K562 (cell line): ENCODE data around the gene RPL27. TPM values are rescaled to one million over a fixed set of nuclear protein-coding genes. Genes with fewer than 3 reads are reported as not detected.
A peak's percentile ranks its signal among the peaks of the same experiment; 100 is the strongest.

Experiments
- BACH1 ChIP-seq: fragments of 200-800 bp; sonication (Bioruptor generic); IDR thresholded peaks from 2 replicates; pipeline ENCODE4 v1.6.1; 2016; ENCODE audit warnings: missing genetic modification characterization, missing compliant biosample characterization
- BRCA1 ChIP-seq, 2 experiments: fragments of 450-650 bp in 1 of 2; sonication (generic) in 1 of 2; formaldehyde crosslinking in 1 of 2; IDR thresholded peaks; 2 replicates each; pipeline versions ENCODE4 v1.5.0 to v1.6.1; 2017 to 2020; ENCODE audit warnings: mild to moderate bottlenecking in 1 of 2, missing genetic modification reagents in 1 of 2
- HDAC6 ChIP-seq: IDR thresholded peaks from 2 replicates; pipeline ENCODE4 v1.6.1; 2012; ENCODE audit warnings: low read depth, mild to moderate bottlenecking, control low read depth, inconsistent platforms, low read length, moderate library complexity
- MCM3 ChIP-seq: fragments of 450-650 bp; IDR thresholded peaks from 2 replicates; pipeline ENCODE4 v1.6.1; 2016
- NCOA6 ChIP-seq: fragments of 450-650 bp; IDR thresholded peaks from 2 replicates; pipeline ENCODE4 v1.6.1; 2017; ENCODE audit warnings: mild to moderate bottlenecking
- TRIM24 ChIP-seq, 2 experiments: fragments of 450-650 bp; IDR thresholded peaks; 2 replicates each; pipeline ENCODE4 v1.6.1; 2016
- ZNF518B ChIP-seq: fragments of 250-450 bp; sonication (Bioruptor Pico); IDR thresholded peaks from 2 replicates; pipeline ENCODE4 v1.5.0; 2021; ENCODE audit warnings: mild to moderate bottlenecking, moderate library complexity
- ZZZ3 ChIP-seq: fragments of 450-650 bp; IDR thresholded peaks from 2 replicates; pipeline ENCODE4 v1.6.1; 2016; ENCODE audit warnings: antibody characterized with exemption, mild to moderate bottlenecking, moderate library complexity
- polyA plus RNA-seq, 8 experiments: library from polyadenylated mRNA; depleted of rRNA in 4 of 8; stranded (reverse) in 5 of 8; unstranded in 3 of 8; fragments of >200 nt; fragmentation: Nextera tagmentation in 2 of 8; fragmentation: Illumina TruSeq in 1 of 8; extraction: Ambion mirVana in 2 of 8; extraction: Trizol in 1 of 8; gene quantifications; 2 replicates each; pipeline versions ENCODE4 v1.2.1 to v1.2.3, GENCODE V29; 2011 to 2014; ENCODE audit warnings: inconsistent platforms in 1 of 8, missing spikeins in 1 of 8
- total RNA-seq, 7 experiments: library from RNA; depleted of rRNA in 6 of 7; stranded (reverse); fragments of >200 nt in 6 of 7; fragmentation: Illumina TruSeq in 2 of 7; extraction: Trizol in 2 of 7; gene quantifications; 2 replicates each; pipeline versions ENCODE4 v1.2.1 to v1.2.3, GENCODE V29; 2011 to 2021; ENCODE audit warnings: low replicate concordance in 1 of 7
- TF ChIP-seq, protein P1 (sequence below): sonication (generic); formaldehyde crosslinking; IDR thresholded peaks from 2 replicates; pipeline ENCODE4 v1.8.0; 2022; ENCODE audit warnings: mild to moderate bottlenecking, missing genetic modification reagents
- TF ChIP-seq, protein P2 (sequence below): fragments of 450-650 bp; IDR thresholded peaks from one replicate; pipeline ENCODE4 v1.6.1; 2018; ENCODE audit warnings: mild to moderate bottlenecking, moderate library complexity; ENCODE audit not compliant: partially characterized antibody
- TF ChIP-seq, protein P3 (sequence below): fragments of 150-350 bp; IDR thresholded peaks from 2 replicates; pipeline ENCODE4 v1.6.1; 2014; ENCODE audit warnings: low read depth, mild to moderate bottlenecking, low read length, borderline replicate concordance

Gene RPL27
- total and polyA plus RNA-seq, 9 of the 15 experiments (the other 6 are each of a cell fraction or from before 2014, with no cell fraction given): 1,539 to 6,155 (median 3,710) TPM

DNA sequence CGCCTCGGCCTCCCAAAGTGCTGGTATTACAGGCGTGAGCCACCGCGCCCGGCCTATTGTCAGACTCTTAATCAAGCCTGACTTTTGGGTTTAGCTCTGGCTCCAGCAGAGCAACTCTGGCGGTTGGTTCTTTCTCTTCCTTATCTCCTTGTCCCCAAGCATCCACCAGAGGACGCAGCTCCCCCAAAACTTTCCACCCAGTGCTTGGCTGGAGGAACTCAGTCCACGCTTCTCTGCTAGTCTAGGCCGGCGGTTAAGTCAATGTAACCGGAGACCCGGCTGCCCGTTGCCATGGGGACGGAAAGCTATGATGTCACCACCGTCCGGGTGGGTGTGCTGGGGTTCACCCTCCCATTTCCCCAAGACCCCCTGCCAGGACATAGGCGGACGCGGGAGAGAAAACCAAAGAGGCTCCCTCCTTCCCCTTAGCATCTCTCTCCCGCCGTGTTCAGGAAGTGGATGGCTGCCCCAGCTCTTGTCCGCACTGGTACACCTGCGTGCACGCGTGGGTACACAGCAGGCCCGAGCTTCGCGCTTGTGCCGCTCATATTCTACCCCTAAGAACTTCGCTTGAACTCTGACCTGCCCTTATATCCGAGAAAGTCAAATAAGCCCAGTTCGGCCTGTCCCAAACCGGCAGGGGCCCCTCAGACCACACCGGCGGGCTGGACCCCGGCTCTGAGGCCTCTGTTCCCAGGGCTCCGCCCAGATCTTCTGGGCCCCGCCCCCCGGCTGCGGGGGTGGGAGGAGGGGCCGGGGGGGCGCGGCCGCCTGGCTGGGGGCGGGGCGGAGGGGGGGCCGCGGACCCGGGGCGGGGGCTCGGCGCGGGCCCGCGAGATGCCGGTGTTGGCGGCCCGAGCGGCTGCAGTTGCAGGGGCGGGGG lies 26.4 kb downstream of the RPL27 start, which contains the start of gene RND2 (continued):
- no peak for TF ChIP-seq HDAC6
- TF ChIP-seq, protein P1, sequence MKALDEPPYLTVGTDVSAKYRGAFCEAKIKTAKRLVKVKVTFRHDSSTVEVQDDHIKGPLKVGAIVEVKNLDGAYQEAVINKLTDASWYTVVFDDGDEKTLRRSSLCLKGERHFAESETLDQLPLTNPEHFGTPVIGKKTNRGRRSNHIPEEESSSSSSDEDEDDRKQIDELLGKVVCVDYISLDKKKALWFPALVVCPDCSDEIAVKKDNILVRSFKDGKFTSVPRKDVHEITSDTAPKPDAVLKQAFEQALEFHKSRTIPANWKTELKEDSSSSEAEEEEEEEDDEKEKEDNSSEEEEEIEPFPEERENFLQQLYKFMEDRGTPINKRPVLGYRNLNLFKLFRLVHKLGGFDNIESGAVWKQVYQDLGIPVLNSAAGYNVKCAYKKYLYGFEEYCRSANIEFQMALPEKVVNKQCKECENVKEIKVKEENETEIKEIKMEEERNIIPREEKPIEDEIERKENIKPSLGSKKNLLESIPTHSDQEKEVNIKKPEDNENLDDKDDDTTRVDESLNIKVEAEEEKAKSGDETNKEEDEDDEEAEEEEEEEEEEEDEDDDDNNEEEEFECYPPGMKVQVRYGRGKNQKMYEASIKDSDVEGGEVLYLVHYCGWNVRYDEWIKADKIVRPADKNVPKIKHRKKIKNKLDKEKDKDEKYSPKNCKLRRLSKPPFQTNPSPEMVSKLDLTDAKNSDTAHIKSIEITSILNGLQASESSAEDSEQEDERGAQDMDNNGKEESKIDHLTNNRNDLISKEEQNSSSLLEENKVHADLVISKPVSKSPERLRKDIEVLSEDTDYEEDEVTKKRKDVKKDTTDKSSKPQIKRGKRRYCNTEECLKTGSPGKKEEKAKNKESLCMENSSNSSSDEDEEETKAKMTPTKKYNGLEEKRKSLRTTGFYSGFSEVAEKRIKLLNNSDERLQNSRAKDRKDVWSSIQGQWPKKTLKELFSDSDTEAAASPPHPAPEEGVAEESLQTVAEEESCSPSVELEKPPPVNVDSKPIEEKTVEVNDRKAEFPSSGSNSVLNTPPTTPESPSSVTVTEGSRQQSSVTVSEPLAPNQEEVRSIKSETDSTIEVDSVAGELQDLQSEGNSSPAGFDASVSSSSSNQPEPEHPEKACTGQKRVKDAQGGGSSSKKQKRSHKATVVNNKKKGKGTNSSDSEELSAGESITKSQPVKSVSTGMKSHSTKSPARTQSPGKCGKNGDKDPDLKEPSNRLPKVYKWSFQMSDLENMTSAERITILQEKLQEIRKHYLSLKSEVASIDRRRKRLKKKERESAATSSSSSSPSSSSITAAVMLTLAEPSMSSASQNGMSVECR (CRISPR knock-in tag): peak; percentile 67
- TF ChIP-seq, protein P2, sequence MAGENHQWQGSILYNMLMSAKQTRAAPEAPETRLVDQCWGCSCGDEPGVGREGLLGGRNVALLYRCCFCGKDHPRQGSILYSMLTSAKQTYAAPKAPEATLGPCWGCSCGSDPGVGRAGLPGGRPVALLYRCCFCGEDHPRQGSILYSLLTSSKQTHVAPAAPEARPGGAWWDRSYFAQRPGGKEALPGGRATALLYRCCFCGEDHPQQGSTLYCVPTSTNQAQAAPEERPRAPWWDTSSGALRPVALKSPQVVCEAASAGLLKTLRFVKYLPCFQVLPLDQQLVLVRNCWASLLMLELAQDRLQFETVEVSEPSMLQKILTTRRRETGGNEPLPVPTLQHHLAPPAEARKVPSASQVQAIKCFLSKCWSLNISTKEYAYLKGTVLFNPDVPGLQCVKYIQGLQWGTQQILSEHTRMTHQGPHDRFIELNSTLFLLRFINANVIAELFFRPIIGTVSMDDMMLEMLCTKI: no peak
- TF ChIP-seq NCOA6: no peak
- TF ChIP-seq BRCA1 (IDR thresholded peaks at IDR 0.05): no peak
- no peak for TF ChIP-seq BRCA1 (CRISPR knock-in tag; IDR thresholded peaks at IDR 0.05)
- peak in 1 of 2 experiments; percentile 47; a peak in 1 of 4 replicates for TF ChIP-seq TRIM24 (IDR thresholded peaks at IDR 0.05)
- TF ChIP-seq ZZZ3: no peak
- no peak for TF ChIP-seq MCM3
- no peak for TF ChIP-seq BACH1 (tag)
- TF ChIP-seq ZNF518B (CRISPR knock-in tag): no peak
- TF ChIP-seq, protein P3, sequence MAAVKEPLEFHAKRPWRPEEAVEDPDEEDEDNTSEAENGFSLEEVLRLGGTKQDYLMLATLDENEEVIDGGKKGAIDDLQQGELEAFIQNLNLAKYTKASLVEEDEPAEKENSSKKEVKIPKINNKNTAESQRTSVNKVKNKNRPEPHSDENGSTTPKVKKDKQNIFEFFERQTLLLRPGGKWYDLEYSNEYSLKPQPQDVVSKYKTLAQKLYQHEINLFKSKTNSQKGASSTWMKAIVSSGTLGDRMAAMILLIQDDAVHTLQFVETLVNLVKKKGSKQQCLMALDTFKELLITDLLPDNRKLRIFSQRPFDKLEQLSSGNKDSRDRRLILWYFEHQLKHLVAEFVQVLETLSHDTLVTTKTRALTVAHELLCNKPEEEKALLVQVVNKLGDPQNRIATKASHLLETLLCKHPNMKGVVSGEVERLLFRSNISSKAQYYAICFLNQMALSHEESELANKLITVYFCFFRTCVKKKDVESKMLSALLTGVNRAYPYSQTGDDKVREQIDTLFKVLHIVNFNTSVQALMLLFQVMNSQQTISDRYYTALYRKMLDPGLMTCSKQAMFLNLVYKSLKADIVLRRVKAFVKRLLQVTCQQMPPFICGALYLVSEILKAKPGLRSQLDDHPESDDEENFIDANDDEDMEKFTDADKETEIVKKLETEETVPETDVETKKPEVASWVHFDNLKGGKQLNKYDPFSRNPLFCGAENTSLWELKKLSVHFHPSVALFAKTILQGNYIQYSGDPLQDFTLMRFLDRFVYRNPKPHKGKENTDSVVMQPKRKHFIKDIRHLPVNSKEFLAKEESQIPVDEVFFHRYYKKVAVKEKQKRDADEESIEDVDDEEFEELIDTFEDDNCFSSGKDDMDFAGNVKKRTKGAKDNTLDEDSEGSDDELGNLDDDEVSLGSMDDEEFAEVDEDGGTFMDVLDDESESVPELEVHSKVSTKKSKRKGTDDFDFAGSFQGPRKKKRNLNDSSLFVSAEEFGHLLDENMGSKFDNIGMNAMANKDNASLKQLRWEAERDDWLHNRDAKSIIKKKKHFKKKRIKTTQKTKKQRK: no peak
